Keratinocyte (primary cell): ENCODE results near the gene CFAP299.

Experiments
- CTCF ChIP-seq, 3 experiments: IDR thresholded peaks in 1 of 3; conservative IDR thresholded peaks in 1 of 3; optimal IDR thresholded peaks in 1 of 3; 2 replicates in 2 of 3; 3 replicates in 1 of 3; pipeline versions ENCODE3 to v1.5.1; 2011; ENCODE audit warnings: low read length in 3 of 3, mild to moderate bottlenecking in 3 of 3, moderate library complexity in 2 of 3, control low read depth in 1 of 3, inconsistent platforms in 1 of 3; ENCODE audit not compliant: insufficient read depth in 2 of 3; ENCODE audit errors: extremely low read depth in 1 of 3
- EZH2 ChIP-seq: IDR thresholded peaks from one replicate; pipeline ENCODE4 v1.6.1; 2012; ENCODE audit warnings: inconsistent platforms, mild to moderate bottlenecking, low read length, moderate library complexity

DNA sequence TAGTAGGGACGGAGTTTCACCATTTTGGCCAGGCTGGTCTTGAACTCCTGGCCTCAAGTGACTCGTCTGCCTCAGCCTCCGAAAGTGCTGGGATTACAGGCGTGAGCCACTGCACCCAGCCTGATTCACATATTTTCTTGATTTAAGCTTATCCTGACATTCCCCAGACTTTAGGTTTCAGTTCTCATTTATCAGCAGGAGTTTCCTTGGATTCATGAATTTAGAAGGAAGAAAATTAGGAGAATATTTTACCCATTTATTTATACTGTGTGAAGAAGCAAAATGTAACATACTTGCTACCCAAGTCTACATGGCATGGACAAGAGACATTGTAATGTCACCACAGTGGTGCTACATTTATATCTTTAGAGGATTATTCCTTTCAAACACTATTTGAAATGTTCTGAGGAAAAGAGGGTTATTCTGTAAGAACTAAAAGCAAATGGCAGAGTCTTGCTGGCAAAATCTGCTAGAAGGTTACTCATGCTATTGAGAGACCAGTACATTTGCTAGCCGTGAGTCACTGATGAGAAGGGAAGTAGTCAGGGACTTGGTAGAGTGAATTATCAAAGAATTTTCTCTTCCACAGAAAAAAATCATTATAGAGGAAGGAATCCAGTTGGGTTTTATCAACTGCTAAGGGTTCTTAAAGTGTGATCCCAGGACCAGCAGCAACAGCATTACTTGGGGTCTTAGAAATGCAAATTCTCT, 26.1 kb upstream of the CFAP299 start:
- TF ChIP-seq CTCF (optimal IDR thresholded peaks at IDR 0.05 in 1 of 3, IDR thresholded peaks at IDR 0.05 in 1 of 3, conservative IDR thresholded peaks at IDR 0.05 in 1 of 3; ENCODE audit: extremely low read depth in 1 of 3, insufficient read depth in 2 of 3, low read length in 3 of 3) (no peak), EZH2 (no peak)
